Sigmoid colon (tissue), 7 donors: Measurements from ENCODE around the gene ZDHHC16. TPM values are rescaled to one million over a fixed set of nuclear protein-coding genes. Genes with fewer than 3 reads are reported as not detected.
A peak's percentile ranks its signal among the peaks of the same experiment; 100 is the strongest.

ENCODE experiments used
- DNase-seq: peaks from one replicate; pipeline ENCODE4 v3.0.0-alpha.2; 2019
- H3K27ac ChIP-seq, 4 donors: fragments of 200-600 bp; sonication (generic); one replicate each; pipeline ENCODE4 v1.5.1; 2016 to 2019; ENCODE audit warnings: mild to moderate bottlenecking in 1 of 4
- H3K27me3 ChIP-seq, 3 donors: fragments of 200-600 bp; sonication (generic); one replicate each; pipeline ENCODE4 v1.5.1; 2019; ENCODE audit warnings: mild to moderate bottlenecking in 1 of 3
- H3K36me3 ChIP-seq, 4 donors: fragments of 200-600 bp; sonication (generic); one replicate each; pipeline ENCODE4 v1.5.1; 2016 to 2019
- H3K4me1 ChIP-seq, 4 donors: fragments of 200-600 bp; sonication (generic); one replicate each; pipeline ENCODE4 v1.5.1; 2017 to 2019
- H3K4me3 ChIP-seq, 4 donors: fragments of 200-600 bp; sonication (generic); one replicate each; pipeline ENCODE4 v1.5.1; 2017 to 2019; ENCODE audit warnings: mild to moderate bottlenecking in 2 of 4, moderate library complexity in 1 of 4
- H3K9me3 ChIP-seq, 4 donors: fragments of 200-600 bp in 3 of 4; sonication (generic) in 3 of 4; one replicate each; pipeline versions ENCODE4 v1.5.1 to v1.6.1; 2013 to 2019
- EP300 ChIP-seq, 4 donors: sonication (generic); formaldehyde crosslinking; IDR thresholded peaks; one replicate each; pipeline ENCODE4 v1.6.1; 2017; ENCODE audit warnings: antibody characterized with exemption in 4 of 4
- POLR2A ChIP-seq, 2 donors: fragments of 450-650 bp; IDR thresholded peaks; one replicate each; pipeline ENCODE4 v1.6.1; 2016; ENCODE audit warnings: antibody characterized with exemption in 2 of 2, mild to moderate bottlenecking in 2 of 2, moderate library complexity in 2 of 2
- POLR2AphosphoS5 ChIP-seq, 4 donors: sonication (generic); formaldehyde crosslinking; IDR thresholded peaks; one replicate each; pipeline ENCODE4 v1.6.1; 2017; ENCODE audit warnings: antibody characterized with exemption in 4 of 4
- WGBS, 2 donors: extraction: QIAGEN DNeasy Blood & Tissue Kit; methylation state at CpG; one replicate each; pipeline ENCODE4 v1.1.7; 2013; 5-methylcytosine and 5-hydroxymethylcytosine counted together
- intact Hi-C: fragments of 100-400 bp; cut with DNase I; formaldehyde crosslinking; loops from one replicate; pipeline ENCODE4 v1.15.1; 2023
- polyA plus RNA-seq, 3 donors: library from polyadenylated mRNA; stranded (reverse); fragments of 200-250 nt; gene quantifications; one replicate each; pipeline ENCODE4 v1.2.3, GENCODE V29; 2013
- total RNA-seq, 4 donors: library from RNA; depleted of rRNA; stranded (reverse); fragments of >200 nt; gene quantifications; one replicate each; pipeline ENCODE4 v1.1.0, GENCODE V29; 2016
- TF ChIP-seq, protein P1 (sequence below), 4 experiments: fragments of 450-650 bp in 3 of 4; fragments of 200-600 bp in 1 of 4; IDR thresholded peaks; one replicate each; pipeline ENCODE4 v1.5.1; 2016 to 2019; ENCODE audit warnings: antibody characterized with exemption in 4 of 4, mild to moderate bottlenecking in 3 of 4, moderate library complexity in 2 of 4
- donor health status: healthy with polysubstance abuse.
- donor health status: Bipolar disorder and iron deficiency.
- donor health status: healthy.

ZDHHC16 gene
- total and polyA plus RNA-seq, 7 donors = 15.7 to 36.3 (median 22.9) TPM

DNA sequence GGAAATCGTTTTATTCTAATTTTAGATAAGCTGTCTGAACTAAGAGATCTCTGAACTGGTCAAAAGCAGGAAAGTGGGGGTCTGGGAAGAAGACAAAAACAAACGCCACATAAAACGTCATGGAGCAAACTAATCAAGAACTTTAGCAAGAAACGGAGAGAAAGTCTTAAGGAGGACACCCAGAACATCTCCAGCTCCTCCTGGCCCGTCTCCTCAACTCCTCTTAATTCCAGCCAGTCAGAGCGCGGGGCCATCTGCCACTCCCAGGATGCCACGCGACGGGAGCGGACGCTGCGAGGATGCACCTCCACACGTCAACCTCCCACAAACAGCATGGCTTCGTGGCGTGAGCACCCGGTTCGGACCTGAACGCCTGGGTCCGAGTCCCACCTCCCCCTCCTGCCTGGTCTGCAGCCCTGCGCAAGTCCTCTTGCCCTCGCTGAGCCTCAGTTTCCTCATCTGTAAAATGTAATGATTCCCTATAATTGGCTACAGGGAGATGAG lies 51.6 kb downstream of the ZDHHC16 start:
- Histone ChIP-seq H3K27ac (peak overlapping the region; percentile 89 to 96 (median 94)), H3K36me3 (no peaks in the 10 kb centered on the region), H3K4me3 (peak overlapping the region; percentile 69 to 92 (median 83)), H3K27me3 (no peaks in the 10 kb centered on the region), H3K9me3 (no peaks in the 10 kb centered on the region), H3K4me1 (peaks cover 0 to 53% (median 40%) of the 10 kb centered on the region in 4 donors)
- peak; percentile 94 for DNase-seq
- TF ChIP-seq POLR2AphosphoS5 (IDR thresholded peaks at IDR 0.05) (peak; percentile 72 to 86 (median 78)), POLR2A (IDR thresholded peaks at IDR 0.05) (peak; percentile 10 to 16), EP300 (IDR thresholded peaks at IDR 0.05) (no peak)
- intact Hi-C loops = loop anchor here (2.0 to 5.0 kb wide), 5 partner anchors 35 to 189 kb away; partner anchors contain the start of genes AVPI1, EXOSC1, MORN4 and PGAM1
- WGBS, 2 donors = 0% methylated on average over 22 of the region's 22 CpGs

DNA sequence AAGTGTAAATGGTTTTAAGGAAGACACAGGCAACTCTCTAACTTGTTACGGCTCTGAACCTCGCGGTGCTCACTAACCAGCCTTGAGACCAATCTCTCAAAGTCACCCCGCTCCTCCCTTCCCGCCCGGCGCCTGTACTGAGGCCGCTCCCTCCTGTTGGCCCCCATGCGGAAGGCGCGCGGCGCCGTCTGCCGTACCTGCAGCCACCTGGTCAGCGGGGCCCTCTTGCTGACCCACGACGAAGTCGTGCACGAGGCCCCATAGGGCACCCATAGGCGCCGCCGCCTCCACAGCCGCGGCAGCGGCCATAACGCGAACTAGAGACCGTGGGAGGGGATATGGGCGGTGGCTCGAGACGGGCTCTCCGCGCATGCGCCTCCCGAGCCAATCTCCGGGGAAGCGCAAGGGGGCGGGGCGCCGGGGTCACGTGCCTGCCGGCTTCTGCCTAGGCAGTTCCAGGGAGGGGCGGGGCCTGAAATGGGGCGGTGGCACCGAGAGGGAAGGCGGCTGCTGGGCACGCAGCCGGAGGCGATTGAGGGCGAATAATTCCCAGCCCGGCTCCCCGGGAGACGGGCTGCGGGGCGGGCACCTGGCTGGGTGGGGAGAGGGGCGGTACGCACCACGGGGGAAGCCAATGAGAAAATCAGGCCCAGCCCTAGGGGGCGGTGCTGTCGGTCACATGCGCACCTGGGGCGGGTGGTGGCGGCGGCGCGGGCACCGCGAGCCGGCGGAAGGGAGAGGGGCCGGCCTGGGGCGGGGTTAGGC lies 52.3 kb downstream of the ZDHHC16 start, which contains the start of gene MMS19:
TSS of gene MMS19 (minus strand) at position 347 of the 765 bp plus-strand sequence. CDS start at position 309, 38 bp downstream.
- Histone ChIP-seq H3K27me3 (no peaks in the 10 kb centered on the region), H3K4me1 (peaks cover 0 to 52% (median 40%) of the 10 kb centered on the region in 4 donors), H3K9me3 (no peaks in the 10 kb centered on the region), H3K36me3 (no peaks in the 10 kb centered on the region), H3K27ac (peak within 1 kb of the TSS; percentile 89 to 96 (median 94)), H3K4me3 (peak within 1 kb of the TSS; percentile 69 to 92 (median 83))
- peak; percentile 100 for DNase-seq
- TF ChIP-seq POLR2AphosphoS5 (IDR thresholded peaks at IDR 0.05) (peak; percentile 69 to 88 (median 76)), POLR2A (IDR thresholded peaks at IDR 0.05) (peak; percentile 56 to 65), EP300 (IDR thresholded peaks at IDR 0.05) (peak in 1 of 4 donors; percentile 37)
- TF ChIP-seq, protein P1, sequence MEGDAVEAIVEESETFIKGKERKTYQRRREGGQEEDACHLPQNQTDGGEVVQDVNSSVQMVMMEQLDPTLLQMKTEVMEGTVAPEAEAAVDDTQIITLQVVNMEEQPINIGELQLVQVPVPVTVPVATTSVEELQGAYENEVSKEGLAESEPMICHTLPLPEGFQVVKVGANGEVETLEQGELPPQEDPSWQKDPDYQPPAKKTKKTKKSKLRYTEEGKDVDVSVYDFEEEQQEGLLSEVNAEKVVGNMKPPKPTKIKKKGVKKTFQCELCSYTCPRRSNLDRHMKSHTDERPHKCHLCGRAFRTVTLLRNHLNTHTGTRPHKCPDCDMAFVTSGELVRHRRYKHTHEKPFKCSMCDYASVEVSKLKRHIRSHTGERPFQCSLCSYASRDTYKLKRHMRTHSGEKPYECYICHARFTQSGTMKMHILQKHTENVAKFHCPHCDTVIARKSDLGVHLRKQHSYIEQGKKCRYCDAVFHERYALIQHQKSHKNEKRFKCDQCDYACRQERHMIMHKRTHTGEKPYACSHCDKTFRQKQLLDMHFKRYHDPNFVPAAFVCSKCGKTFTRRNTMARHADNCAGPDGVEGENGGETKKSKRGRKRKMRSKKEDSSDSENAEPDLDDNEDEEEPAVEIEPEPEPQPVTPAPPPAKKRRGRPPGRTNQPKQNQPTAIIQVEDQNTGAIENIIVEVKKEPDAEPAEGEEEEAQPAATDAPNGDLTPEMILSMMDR (IDR thresholded peaks at IDR 0.05) = no peak
- intact Hi-C loops = loop anchor here (2.0 to 5.0 kb wide), 5 partner anchors 36 to 189 kb away; partner anchors contain the start of genes AVPI1, EXOSC1, MORN4 and PGAM1
- 0 to 1% methylated on average over 73 of the region's 73 CpGs for WGBS, 2 donors

GRCh38 chr10:97498841-97499560 lies 53.0 kb downstream of the ZDHHC16 start, which contains the start of gene UBTD1:
Gene UBTD1 (plus strand): TSS chr10:97498924. CDS start chr10:97499204, 280 bp downstream.
- H3K4me3 ChIP-seq = peak within 1 kb of the TSS; percentile 69 to 92 (median 83)
- H3K4me1 ChIP-seq = peaks cover 0 to 45% (median 39%) of the 10 kb centered on the region in 4 donors
- 0% methylated on average over 66 of the region's 66 CpGs for WGBS, 2 donors
- intact Hi-C loops = loop anchor here (2.0 to 5.0 kb wide), 5 partner anchors 37 to 188 kb away; partner anchors contain the start of genes AVPI1, EXOSC1, MORN4 and PGAM1
- H3K9me3 ChIP-seq = no peaks in the 10 kb centered on the region
- DNase-seq = peak; percentile 84
- H3K36me3 ChIP-seq = no peaks in the 10 kb centered on the region
- H3K27me3 ChIP-seq = no peaks in the 10 kb centered on the region
- TF ChIP-seq EP300 (IDR thresholded peaks at IDR 0.05) = no peak
- TF ChIP-seq POLR2A (IDR thresholded peaks at IDR 0.05) = peak in 1 of 2 donors; percentile 46
- TF ChIP-seq, protein P1 (IDR thresholded peaks at IDR 0.05) = no peak
- TF ChIP-seq POLR2AphosphoS5 (IDR thresholded peaks at IDR 0.05) = peak; percentile 20 to 66 (median 34)
- peak within 1 kb of the TSS; percentile 89 to 96 (median 94) for H3K27ac ChIP-seq

GRCh38 chr10:97499561-97500296 lies 53.8 kb downstream of the ZDHHC16 start:
- Histone ChIP-seq H3K9me3 (no peaks in the 10 kb centered on the region), H3K27ac (peak overlapping the region; percentile 89 to 96 (median 94)), H3K27me3 (no peaks in the 10 kb centered on the region), H3K36me3 (no peaks in the 10 kb centered on the region), H3K4me3 (peak overlapping the region; percentile 69 to 92 (median 83)), H3K4me1 (peaks cover 0 to 42% (median 32%) of the 10 kb centered on the region in 4 donors)
- intact Hi-C loops = loop anchor here (2.0 to 5.0 kb wide), 5 partner anchors 37 to 187 kb away; partner anchors contain the start of genes AVPI1, EXOSC1, MORN4 and PGAM1
- peak; percentile 92 for DNase-seq
- TF ChIP-seq POLR2AphosphoS5 (IDR thresholded peaks at IDR 0.05) = peak in 1 of 4 donors; percentile 7
- TF ChIP-seq POLR2A (IDR thresholded peaks at IDR 0.05) = no peak
- TF ChIP-seq, protein P1 (IDR thresholded peaks at IDR 0.05) = no peak
- WGBS, 2 donors = 1 to 3% methylated on average over 41 of the region's 41 CpGs
